IMR-90 (cell line): ENCODE results near the gene ANO2. TPM values are rescaled to one million over a fixed set of nuclear protein-coding genes. Genes with fewer than 3 reads are reported as not detected.

ENCODE experiments used
- ATAC-seq: fragments of 200-7000 bp; cut with Tn5 transposase; 2 replicates; pipeline ENCODE4 v1.9.1; 2020; ENCODE audit warnings: low read depth, mild to moderate bottlenecking, moderate library complexity
- BruUV-seq: library from RNA; stranded (reverse); fragments of 400-500 nt; replicated peaks from 2 replicates; lab custom pipeline; 2021; lab: Mats Ljungman, UMichigan
- CTCF ChIA-PET: fragments of 300-600 bp; formaldehyde crosslinking; extraction: SDS; loops from one replicate; lab custom pipeline; 2021; ENCODE audit warnings: antibody characterized with exemption; lab: Yijun Ruan, JAX
- POLR2A ChIA-PET: fragments of 300-600 bp; sonication (Branson Sonifier 250); formaldehyde crosslinking; loops from one replicate; lab custom pipeline; 2022; ENCODE audit warnings: antibody characterized with exemption; ENCODE audit not compliant: unreplicated experiment; lab: Charles Lee
- DNase-seq: peaks from one replicate; pipeline ENCODE4 v3.0.0; 2013
- H2AFZ ChIP-seq: replicated peaks from 2 replicates; pipeline ENCODE3; 2013; ENCODE audit warnings: low read length, mild to moderate bottlenecking; ENCODE audit not compliant: poor library complexity
- H2AK5ac ChIP-seq: 2 replicates; pipeline ENCODE4 v1.6.1; 2013; ENCODE audit warnings: low read depth, low read length, inconsistent platforms
- H2AK9ac ChIP-seq: replicated peaks from 2 replicates; pipeline ENCODE3; 2013; ENCODE audit warnings: mild to moderate bottlenecking, low read depth, low read length, moderate library complexity; ENCODE audit not compliant: poor library complexity
- H2BK120ac ChIP-seq: 2 replicates; pipeline ENCODE4 v1.6.1; 2013; ENCODE audit warnings: low read depth, low read length, inconsistent platforms
- H2BK15ac ChIP-seq: 3 replicates; pipeline ENCODE4 v1.6.1; 2013; ENCODE audit warnings: low read depth, low read length, inconsistent platforms
- H2BK20ac ChIP-seq: 2 replicates; pipeline ENCODE4 v1.6.1; 2013; ENCODE audit warnings: low read depth, mild to moderate bottlenecking, inconsistent platforms, low read length, moderate library complexity
- H2BK5ac ChIP-seq: 2 replicates; pipeline ENCODE4 v1.6.1; 2013; ENCODE audit warnings: mild to moderate bottlenecking, low read depth, low read length, inconsistent platforms; ENCODE audit not compliant: poor library complexity, severe bottlenecking
- H3K14ac ChIP-seq: replicated peaks from 2 replicates; pipeline ENCODE4 v1.6.1; 2013; ENCODE audit warnings: low read depth, low read length, inconsistent platforms
- H3K18ac ChIP-seq: 2 replicates; pipeline ENCODE4 v1.6.1; 2013; ENCODE audit warnings: low read depth, low read length, control low read depth
- H3K23ac ChIP-seq: 2 replicates; pipeline ENCODE4 v1.6.1; 2013; ENCODE audit warnings: low read depth, low read length, inconsistent platforms
- H3K27ac ChIP-seq: 2 replicates; pipeline ENCODE4 v1.5.1; 2013; ENCODE audit warnings: mild to moderate bottlenecking, control low read depth, low read length; ENCODE audit not compliant: insufficient read depth
- H3K27me3 ChIP-seq: 2 replicates; pipeline ENCODE4 v1.6.1; 2013; ENCODE audit warnings: low read length; ENCODE audit not compliant: control insufficient read depth, insufficient read depth
- H3K36me3 ChIP-seq: 2 replicates; pipeline ENCODE4 v1.6.1; 2013; ENCODE audit warnings: low read length, mixed read lengths; ENCODE audit not compliant: control insufficient read depth, insufficient read depth
- H3K4ac ChIP-seq: 2 replicates; pipeline ENCODE4 v1.6.1; 2013; ENCODE audit warnings: low read depth, low read length, inconsistent platforms
- H3K4me1 ChIP-seq: 2 replicates; pipeline ENCODE4 v1.6.1; 2013; ENCODE audit warnings: low read length, mixed read lengths; ENCODE audit not compliant: control insufficient read depth, insufficient read depth
- H3K4me2 ChIP-seq: 2 replicates; pipeline ENCODE4 v1.6.1; 2013; ENCODE audit warnings: low read depth, mild to moderate bottlenecking, control low read depth, low read length, moderate library complexity
- H3K4me3 ChIP-seq: 2 replicates; pipeline ENCODE4 v1.5.1; 2013; ENCODE audit warnings: low read depth, mild to moderate bottlenecking, control low read depth, low read length, moderate library complexity; ENCODE audit not compliant: insufficient read depth
- H3K56ac ChIP-seq: 2 replicates; pipeline ENCODE4 v1.6.1; 2013; ENCODE audit warnings: low read length, inconsistent platforms; ENCODE audit not compliant: insufficient read depth; ENCODE audit errors: extremely low read depth
- H3K79me1 ChIP-seq, 2 experiments: 2 replicates each; pipeline ENCODE4 v1.6.1; 2013; ENCODE audit warnings: low read length in 2 of 2, inconsistent platforms in 1 of 2, low read depth in 1 of 2
- H3K9ac ChIP-seq: 2 replicates; pipeline ENCODE4 v1.6.1; 2013; ENCODE audit warnings: low read depth, low read length, control low read depth
- H3K9me1 ChIP-seq: 2 replicates; pipeline ENCODE4 v1.6.1; 2013; ENCODE audit warnings: low read length, inconsistent platforms; ENCODE audit not compliant: insufficient read depth
- H3K9me3 ChIP-seq: 2 replicates; pipeline ENCODE4 v1.6.1; 2013; ENCODE audit warnings: low read length; ENCODE audit not compliant: control insufficient read depth, insufficient read depth
- H4K20me1 ChIP-seq: 2 replicates; pipeline ENCODE4 v1.6.1; 2013; ENCODE audit warnings: low read length, inconsistent platforms; ENCODE audit not compliant: insufficient read depth
- H4K5ac ChIP-seq: 2 replicates; pipeline ENCODE4 v1.6.1; 2013; ENCODE audit warnings: mild to moderate bottlenecking, low read depth, low read length, control low read depth
- H4K8ac ChIP-seq, 2 experiments: 2 replicates each; pipeline ENCODE4 v1.6.1; 2013; ENCODE audit warnings: low read depth in 2 of 2, low read length in 2 of 2, control low read depth in 1 of 2, inconsistent platforms in 1 of 2
- H4K91ac ChIP-seq: 2 replicates; pipeline ENCODE4 v1.6.1; 2013; ENCODE audit warnings: low read depth, low read length, inconsistent platforms; ENCODE audit not compliant: insufficient read depth
- BHLHE40 ChIP-seq: fragments of 150-350 bp; IDR thresholded peaks from 2 replicates; pipeline ENCODE4 v1.6.1; 2016; ENCODE audit warnings: mild to moderate bottlenecking, low read depth, low read length
- CEBPB ChIP-seq: IDR thresholded peaks from 2 replicates; pipeline ENCODE4 v1.6.1; 2012; ENCODE audit warnings: low read depth, low read length, improper control_type of control experiment
- CHD1 ChIP-seq: IDR thresholded peaks from 2 replicates; pipeline ENCODE4 v1.6.1; 2012; ENCODE audit warnings: low read depth, low read length, improper control_type of control experiment
- CTCF ChIP-seq: conservative IDR thresholded peaks from 2 replicates; pipeline ENCODE4 v1.5.1; 2012; ENCODE audit warnings: mild to moderate bottlenecking, low read depth, low read length, improper control_type of control experiment
- FOS ChIP-seq: fragments of 150-350 bp; IDR thresholded peaks from 2 replicates; pipeline ENCODE4 v1.6.1; 2016; ENCODE audit warnings: low read depth, low read length
- MAZ ChIP-seq: IDR thresholded peaks from 2 replicates; pipeline ENCODE4 v1.6.1; 2012; ENCODE audit warnings: low read depth, mild to moderate bottlenecking, low read length, improper control_type of control experiment, moderate library complexity, borderline replicate concordance
- MXI1 ChIP-seq: IDR thresholded peaks from 2 replicates; pipeline ENCODE4 v1.6.1; 2012; ENCODE audit warnings: low read depth, mild to moderate bottlenecking, low read length, moderate library complexity, borderline replicate concordance
- NFE2L2 ChIP-seq: fragments of 150-350 bp; IDR thresholded peaks from 2 replicates; pipeline ENCODE4 v1.6.1; 2016; ENCODE audit warnings: low read depth, mild to moderate bottlenecking, low read length
- POLR2A ChIP-seq: IDR thresholded peaks from 2 replicates; pipeline ENCODE4 v1.6.1; 2012; ENCODE audit warnings: mild to moderate bottlenecking, low read depth, low read length
- RAD21 ChIP-seq: IDR thresholded peaks from 2 replicates; pipeline ENCODE4 v1.6.1; 2012; ENCODE audit warnings: low read length, improper control_type of control experiment
- RCOR1 ChIP-seq: IDR thresholded peaks from 2 replicates; pipeline ENCODE4 v1.6.1; 2012; ENCODE audit warnings: mild to moderate bottlenecking, low read length, improper control_type of control experiment; ENCODE audit not compliant: insufficient replicate concordance
- RFX5 ChIP-seq: IDR thresholded peaks from 2 replicates; pipeline ENCODE4 v1.8.0; 2012; ENCODE audit warnings: low read depth, mild to moderate bottlenecking, low read length, moderate library complexity
- SMC3 ChIP-seq: fragments of 150-350 bp; IDR thresholded peaks from 2 replicates; pipeline ENCODE4 v1.6.1; 2016; ENCODE audit warnings: low read depth, mild to moderate bottlenecking, antibody characterized with exemption, low read length, moderate library complexity
- USF2 ChIP-seq: fragments of 150-350 bp; IDR thresholded peaks from 2 replicates; pipeline ENCODE4 v1.6.1; 2017; ENCODE audit warnings: mild to moderate bottlenecking, antibody characterized with exemption, low read length, low read depth
- WGBS, 2 experiments: methylation state at CpG; one replicate each; pipeline versions ENCODE4 v1.1.5 to v1.1.7; 2013; ENCODE audit warnings: missing lambda C conversion rate in 2 of 2; ENCODE audit not compliant: insufficient read length in 1 of 2; ENCODE audit errors: extremely low coverage in 2 of 2; 5-methylcytosine and 5-hydroxymethylcytosine counted together
- dilution Hi-C: fragments of 300-500 bp; cut with HindIII; formaldehyde crosslinking; loops from one replicate; pipeline ENCODE4 v1.14.3; 2018; ENCODE audit warnings: low sequenced_read_pairs; ENCODE audit not compliant: unreplicated experiment
- in situ Hi-C: fragments of 300-500 bp; cut with MboI; formaldehyde crosslinking; loops from 3 replicates; pipeline ENCODE4 v1.14.3; 2019; ENCODE audit warnings: low sequenced_read_pairs, inconsistent platforms, mixed read lengths
- intact Hi-C: fragments of 100-400 bp; cut with micrococcal nuclease; formaldehyde crosslinking; loops from 2 replicates; pipeline ENCODE4 v1.10.0; 2022
- polyA plus RNA-seq, 3 experiments: library from polyadenylated mRNA; depleted of rRNA; stranded (reverse); fragments of >200 nt; gene quantifications; 2 replicates each; pipeline ENCODE4 v1.2.3, GENCODE V29; 2012; ENCODE audit warnings: low replicate concordance in 1 of 3
- total RNA-seq: library from RNA; depleted of rRNA; stranded (reverse); fragments of >200 nt; gene quantifications from 2 replicates; pipeline ENCODE4 v1.2.3, GENCODE V29; 2012

The ANO2 gene
- total and polyA plus RNA-seq, 2 of the 4 experiments (the other 2 are of a cell fraction), result 0.22 TPM; not detected in 1

- in situ Hi-C loops, result no loop called here
- CTCF ChIA-PET, result interaction anchor here (0.6 kb wide), 1 partner anchor 16 kb away, joined by 3 read pairs; no protein-coding TSS in a partner anchor
Measured at GRCh38 chr12:5972387-5972786, 27.3 kb upstream of the ANO2 start.

More at GRCh38 chr12:5972387-5972786, 27.3 kb upstream of the ANO2 start:
- DNase-seq (no peak), ATAC-seq (no peak; the same call in 1 of the 2 replicates)
- POLR2A ChIA-PET, result no interaction called here
- Histone ChIP-seq H3K27ac (no peak overlapping the region), H2BK5ac (no peak overlapping the region), H4K5ac (no peak overlapping the region), H3K4ac (no peak overlapping the region), H4K91ac (no peak overlapping the region), H4K20me1 (no peaks in the 10 kb centered on the region), H4K8ac (no peak overlapping the region), H3K14ac (no peak overlapping the region), H3K79me1 (no peaks in the 10 kb centered on the region), H3K9me3 (no peaks in the 10 kb centered on the region), H3K9ac (no peak overlapping the region), H2BK15ac (no peak overlapping the region), H3K36me3 (no peaks in the 10 kb centered on the region), H2AFZ (no peak overlapping the region), H2AK9ac (no peak overlapping the region), H3K4me1 (no peaks in the 10 kb centered on the region), H2AK5ac (no peak overlapping the region), H3K4me2 (no peak overlapping the region), H3K27me3 (peaks cover 69% of the 10 kb centered on the region), H3K9me1 (no peaks in the 10 kb centered on the region), H2BK20ac (no peak overlapping the region), H3K18ac (no peak overlapping the region), H3K56ac (no peak overlapping the region), H3K4me3 (no peak overlapping the region), H2BK120ac (no peak overlapping the region), H3K23ac (no peak overlapping the region)
- TF ChIP-seq SMC3, result no peak
- TF ChIP-seq FOS, result no peak
- no peak for TF ChIP-seq USF2
- TF ChIP-seq POLR2A, result no peak
- TF ChIP-seq CHD1, result no peak
- no peak for TF ChIP-seq NFE2L2
- no peak for TF ChIP-seq MXI1
- TF ChIP-seq RFX5, result no peak
- TF ChIP-seq BHLHE40, result no peak
- no peak for TF ChIP-seq RCOR1
- TF ChIP-seq CEBPB, result no peak
- TF ChIP-seq CTCF, result no peak
- TF ChIP-seq MAZ, result no peak
- no peak for TF ChIP-seq RAD21
- dilution Hi-C loops (no loop called here), intact Hi-C loops (no loop called here)
- WGBS, 2 experiments, result 0% methylated on average over 2 of the region's 8 CpGs; no CpG with 5 or more reads in 1 of the 2 experiments
- BruUV-seq, result no TSS peak
